IPS-18c (cell line): ENCODE measurements around the gene KRTAP10-9.
"Not testable (repeated sequence)": the region's sequence is repeated elsewhere in the genome, so short reads cannot be mapped to it uniquely, and the experiment has no call there.

Experiments
- H3K4me3 ChIP-seq: 2 replicates; pipeline ENCODE4 v1.7.0; 2013; ENCODE audit warnings: low read depth, mild to moderate bottlenecking, low read length, moderate library complexity; ENCODE audit not compliant: insufficient read depth
- H3K9me3 ChIP-seq: one replicate; pipeline ENCODE4 v1.6.1; 2013; ENCODE audit warnings: mild to moderate bottlenecking, low read length, moderate library complexity; ENCODE audit not compliant: control insufficient read depth, insufficient read depth

The KRTAP10-9 gene

GRCh38 chr21:44626262-44626661, 631 bp upstream of the KRTAP10-9 start:
- H3K4me3 ChIP-seq = no peak overlapping the region
- peaks cover 9% of the 10 kb centered on the region for H3K9me3 ChIP-seq

GRCh38 chr21:44627181-44627822, 409 bp downstream of the KRTAP10-9 start:
- not testable (repeated sequence) for H3K4me3 ChIP-seq, H3K9me3 ChIP-seq

DNA sequence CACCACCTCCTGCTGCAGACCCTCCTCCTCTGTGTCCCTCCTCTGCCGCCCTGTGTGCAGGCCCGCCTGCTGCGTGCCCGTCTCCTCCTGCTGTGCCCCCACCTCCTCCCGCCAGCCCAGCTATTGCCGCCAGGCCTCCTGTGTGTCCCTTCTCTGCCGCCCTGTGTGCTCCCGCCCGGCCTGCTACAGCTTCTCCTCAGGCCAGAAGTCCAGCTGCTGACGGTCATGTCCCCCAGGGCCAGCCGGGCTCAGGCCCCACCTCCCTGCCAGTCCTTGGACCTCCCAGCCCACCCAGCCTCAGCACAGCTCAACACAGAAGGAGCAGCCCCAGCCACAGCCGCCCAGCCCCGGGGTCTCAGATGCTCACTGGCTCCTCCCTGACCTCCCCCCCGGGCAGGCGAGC, 939 bp downstream of the KRTAP10-9 start:
- H3K9me3 ChIP-seq, H3K4me3 ChIP-seq: not testable (repeated sequence)

DNA sequence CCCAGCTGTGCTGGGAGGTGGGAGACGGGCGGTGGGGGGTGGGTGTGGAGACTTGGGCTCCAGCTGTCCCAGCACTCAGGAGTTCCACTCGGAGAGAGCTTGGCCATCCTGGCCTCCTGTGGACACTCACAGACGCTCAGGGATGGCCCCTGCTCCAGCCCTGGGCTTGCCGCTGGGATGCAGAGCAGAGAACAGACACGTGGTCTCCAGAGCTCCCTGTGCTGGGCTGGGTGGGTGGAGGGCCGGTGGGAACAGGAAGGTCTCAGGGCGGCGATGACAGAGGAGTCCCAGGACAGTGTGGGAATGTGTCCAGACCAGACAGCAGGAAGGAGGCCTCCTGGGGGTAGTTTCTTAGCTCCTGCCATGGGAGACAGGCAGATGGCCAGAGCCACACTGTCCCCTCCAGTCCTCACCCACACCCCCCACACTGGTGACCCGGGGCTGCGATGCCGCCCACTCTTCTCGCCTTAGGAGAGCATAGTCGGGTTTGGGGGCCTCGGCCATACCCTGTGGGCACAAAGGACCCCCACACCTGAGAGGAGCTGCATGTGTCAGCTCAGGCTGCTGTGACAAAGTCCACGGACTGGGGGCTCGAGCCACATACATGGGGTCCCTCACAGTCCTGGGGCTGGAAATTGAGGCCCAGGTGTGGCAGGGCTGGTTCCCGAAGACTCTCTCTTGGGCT, 2.0 kb downstream of the KRTAP10-9 start:
- H3K9me3 ChIP-seq = peaks cover 2% of the 10 kb centered on the region
- H3K4me3 ChIP-seq = no peak overlapping the region

DNA sequence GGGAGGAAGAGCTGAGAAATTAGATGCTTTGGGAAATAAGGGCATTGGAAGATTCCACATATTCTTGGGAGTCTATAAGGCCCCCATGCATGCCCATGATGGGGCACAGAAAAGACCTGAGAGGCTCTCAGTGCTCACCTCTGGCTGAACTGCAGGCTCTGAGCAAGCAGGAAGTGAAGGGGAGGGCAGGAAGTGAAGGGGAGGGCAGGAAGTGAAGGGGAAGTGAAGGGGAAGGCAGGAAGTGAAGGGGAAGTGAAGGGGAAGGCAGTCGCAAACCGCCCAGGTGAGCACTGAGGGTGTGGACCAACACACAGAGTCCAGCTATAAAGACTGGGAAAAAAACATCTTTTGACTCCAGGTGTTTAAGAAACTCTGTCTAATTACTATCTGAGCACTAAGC, 3.5 kb downstream of the KRTAP10-9 start:
- no peak overlapping the region for H3K4me3 ChIP-seq
- peaks cover 2% of the 10 kb centered on the region for H3K9me3 ChIP-seq

- H3K9me3 ChIP-seq = peaks cover 2% of the 10 kb centered on the region
These were observed 5.2 kb downstream of the KRTAP10-9 start for GRCh38 chr21:44632067-44632466.

DNA sequence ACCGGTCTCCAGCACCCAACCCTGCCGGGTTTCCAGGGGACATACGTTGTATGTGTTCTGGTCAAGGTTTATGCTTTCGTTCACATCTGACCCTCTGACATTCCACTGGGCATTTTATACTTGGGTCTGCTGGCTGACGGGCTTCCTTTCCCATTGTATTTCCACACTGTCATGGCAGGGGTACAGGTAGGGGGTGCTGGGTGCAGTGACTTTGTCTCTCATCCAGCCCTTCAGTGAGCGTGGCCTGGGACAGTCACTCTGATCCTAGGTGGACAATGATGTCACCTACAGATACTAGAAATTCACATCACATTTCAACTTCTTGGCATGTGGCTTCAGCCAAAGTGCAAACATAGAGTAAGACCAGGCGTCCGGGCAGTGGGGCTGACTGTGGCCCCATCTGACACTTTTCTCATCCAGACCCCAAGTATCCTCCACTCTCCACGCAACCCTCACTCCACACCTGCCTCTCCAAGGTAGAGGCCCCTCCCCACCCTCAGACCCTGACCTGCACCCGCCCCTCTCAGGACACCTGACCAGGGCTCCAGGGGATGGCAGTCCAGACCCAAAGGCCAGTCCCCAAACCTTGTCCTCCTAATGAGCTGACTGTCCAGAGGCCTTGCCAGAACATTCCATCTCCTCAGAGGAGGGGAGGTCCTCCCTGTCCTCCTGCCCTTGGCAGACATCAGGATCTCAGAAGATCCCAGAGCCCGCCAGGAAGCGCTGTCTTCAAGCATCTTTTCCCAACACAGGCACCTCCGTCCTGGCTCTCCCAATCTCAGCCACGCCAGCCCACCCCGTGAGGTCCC, 9.5 kb downstream of the KRTAP10-9 start:
- Histone ChIP-seq H3K9me3 (no peaks in the 10 kb centered on the region), H3K4me3 (no peak overlapping the region)

More at GRCh38 chr21:44632067-44632466, 5.2 kb downstream of the KRTAP10-9 start:
- H3K4me3 ChIP-seq = no peak overlapping the region

DNA sequence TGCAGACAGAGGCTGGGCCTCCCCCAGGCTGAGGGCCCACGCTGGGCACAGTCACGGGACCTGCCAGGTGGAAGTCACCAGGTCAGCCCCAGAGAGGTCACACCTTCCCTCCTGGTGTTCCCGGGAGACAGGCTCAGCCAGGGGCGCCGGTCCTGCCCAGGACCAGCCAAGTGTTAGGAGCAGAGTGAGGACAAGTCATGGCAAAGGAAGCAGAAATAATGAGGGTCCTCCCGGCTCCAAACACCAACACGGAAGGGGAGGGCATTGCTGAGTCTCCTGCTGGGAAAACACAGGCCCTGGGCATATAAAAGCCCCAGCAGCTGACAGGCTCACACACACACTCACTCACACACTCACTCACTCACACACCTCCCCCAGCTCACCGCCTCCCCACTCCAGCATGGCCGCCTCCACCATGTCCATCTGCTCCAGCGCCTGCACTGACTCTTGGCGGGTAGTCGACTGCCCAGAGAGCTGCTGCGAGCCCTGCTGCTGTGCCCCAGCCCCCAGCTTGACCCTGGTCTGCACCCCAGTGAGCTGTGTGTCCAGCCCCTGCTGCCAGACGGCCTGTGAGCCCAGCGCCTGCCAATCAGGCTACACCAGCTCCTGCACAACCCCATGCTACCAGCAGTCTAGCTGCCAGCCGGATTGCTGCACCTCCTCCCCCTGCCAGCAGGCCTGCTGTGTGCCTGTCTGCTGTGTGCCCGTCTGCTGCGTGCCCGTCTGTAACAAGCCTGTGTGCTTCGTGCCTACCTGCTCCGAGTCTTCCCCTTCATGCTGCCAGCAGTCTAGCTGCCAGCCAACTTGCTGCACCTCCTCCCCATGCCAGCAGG, 10.3 kb downstream of the KRTAP10-9 start, which contains the start of gene KRTAP10-10:
Gene KRTAP10-10, plus strand, starts transcription at position 339 of the 833 bp plus-strand sequence. Its CDS starts 62 bp downstream, at position 401.
- H3K4me3 ChIP-seq = no peak within 1 kb of the TSS
- H3K9me3 ChIP-seq = no peaks in the 10 kb centered on the region

DNA sequence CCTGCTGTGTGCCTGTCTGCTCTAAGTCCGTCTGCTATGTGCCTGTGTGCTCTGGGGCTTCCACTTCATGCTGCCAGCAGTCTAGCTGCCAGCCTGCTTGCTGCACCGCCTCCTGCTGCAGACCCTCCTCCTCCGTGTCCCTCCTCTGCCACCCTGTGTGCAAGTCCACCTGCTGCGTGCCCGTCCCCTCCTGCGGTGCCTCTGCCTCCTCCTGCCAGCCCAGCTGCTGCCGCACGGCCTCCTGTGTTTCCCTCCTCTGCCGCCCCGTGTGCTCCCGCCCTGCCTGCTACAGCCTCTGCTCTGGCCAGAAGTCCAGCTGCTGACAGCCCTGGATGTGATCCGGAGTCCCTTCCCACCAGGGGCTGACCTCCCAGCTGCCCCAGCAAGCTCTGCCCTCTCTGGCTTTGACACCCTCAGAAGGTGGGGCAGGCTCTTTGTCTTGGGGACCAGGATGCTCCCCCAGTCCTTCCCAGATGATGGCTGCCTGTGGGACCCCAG, 11.0 kb downstream of the KRTAP10-9 start:
- not testable (repeated sequence) for H3K9me3 ChIP-seq, H3K4me3 ChIP-seq

- not testable (repeated sequence) for H3K4me3 ChIP-seq, H3K9me3 ChIP-seq
These were observed 11.8 kb downstream of the KRTAP10-9 start for GRCh38 chr21:44638506-44639330.

- no peak overlapping the region for H3K4me3 ChIP-seq
- no peaks in the 10 kb centered on the region for H3K9me3 ChIP-seq
These were observed 12.4 kb downstream of the KRTAP10-9 start for GRCh38 chr21:44639331-44639655.

GRCh38 chr21:44640761-44641160, 13.9 kb downstream of the KRTAP10-9 start:
- Histone ChIP-seq H3K9me3 (no peaks in the 10 kb centered on the region), H3K4me3 (no peak overlapping the region)

DNA sequence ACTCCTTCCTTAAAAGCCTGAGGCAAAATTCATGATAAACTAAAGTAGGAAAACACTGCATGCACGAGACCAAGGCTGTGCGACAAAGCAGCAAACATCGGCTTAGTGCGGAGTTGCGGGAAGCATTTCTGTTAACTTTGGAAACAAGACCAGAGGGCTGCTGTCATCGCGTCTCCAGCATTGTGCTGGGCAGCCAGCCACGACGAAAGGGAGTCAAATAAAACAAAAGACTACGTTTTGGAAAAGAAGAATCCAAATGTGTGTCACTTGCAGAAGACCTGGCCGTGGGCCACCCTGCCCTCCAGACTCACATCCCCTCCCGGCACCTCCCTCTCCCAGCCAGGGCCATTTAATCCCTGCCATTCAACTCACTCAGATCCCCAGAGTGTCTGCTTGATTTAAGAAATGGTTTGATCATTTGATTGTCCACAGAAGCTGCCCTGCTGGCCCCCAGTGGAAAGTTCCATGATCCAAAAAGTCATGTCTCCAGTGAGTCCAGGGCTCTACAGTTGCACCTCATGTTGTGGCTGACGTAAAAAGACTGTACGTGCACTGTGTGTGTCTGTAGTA, 16.9 kb downstream of the KRTAP10-9 start:
- H3K9me3 ChIP-seq = peaks cover 2% of the 10 kb centered on the region
- no peak overlapping the region for H3K4me3 ChIP-seq

DNA sequence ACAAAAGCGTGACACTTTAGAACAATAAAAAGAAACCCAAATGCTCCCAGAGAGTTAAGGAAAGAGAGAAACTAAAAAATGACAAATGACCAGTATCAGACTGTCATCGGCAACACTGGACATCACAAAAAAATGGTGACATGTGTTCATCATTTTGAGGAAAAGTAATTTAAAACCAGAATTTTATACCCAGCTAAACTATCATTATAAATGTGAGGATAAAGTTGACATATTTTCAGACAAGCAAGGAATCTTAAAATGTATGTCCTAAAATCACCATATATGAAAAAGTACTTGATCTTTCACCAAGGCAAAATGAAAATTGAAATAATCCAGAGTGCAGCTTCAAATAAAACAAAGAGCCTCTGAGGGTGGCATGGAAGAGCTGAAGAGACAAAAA, 18.0 kb downstream of the KRTAP10-9 start:
- Histone ChIP-seq H3K9me3 (peaks cover 2% of the 10 kb centered on the region), H3K4me3 (no peak overlapping the region)

GRCh38 chr21:44646366-44647221, 19.7 kb downstream of the KRTAP10-9 start, which contains the start of gene KRTAP10-11:
Gene KRTAP10-11, plus strand, starts transcription at chr21:44646414. Its CDS starts 45 bp downstream, at chr21:44646459.
- H3K9me3 ChIP-seq, H3K4me3 ChIP-seq: not testable (repeated sequence)
